ENCODE results near the gene CCNL1.
A peak's percentile ranks its signal among the peaks of the same experiment; 100 is the strongest.
"Not testable (repeated sequence)": the region's sequence is repeated elsewhere in the genome, so short reads cannot be mapped to it uniquely, and the experiment has no call there.

CCNL1 gene

DNA sequence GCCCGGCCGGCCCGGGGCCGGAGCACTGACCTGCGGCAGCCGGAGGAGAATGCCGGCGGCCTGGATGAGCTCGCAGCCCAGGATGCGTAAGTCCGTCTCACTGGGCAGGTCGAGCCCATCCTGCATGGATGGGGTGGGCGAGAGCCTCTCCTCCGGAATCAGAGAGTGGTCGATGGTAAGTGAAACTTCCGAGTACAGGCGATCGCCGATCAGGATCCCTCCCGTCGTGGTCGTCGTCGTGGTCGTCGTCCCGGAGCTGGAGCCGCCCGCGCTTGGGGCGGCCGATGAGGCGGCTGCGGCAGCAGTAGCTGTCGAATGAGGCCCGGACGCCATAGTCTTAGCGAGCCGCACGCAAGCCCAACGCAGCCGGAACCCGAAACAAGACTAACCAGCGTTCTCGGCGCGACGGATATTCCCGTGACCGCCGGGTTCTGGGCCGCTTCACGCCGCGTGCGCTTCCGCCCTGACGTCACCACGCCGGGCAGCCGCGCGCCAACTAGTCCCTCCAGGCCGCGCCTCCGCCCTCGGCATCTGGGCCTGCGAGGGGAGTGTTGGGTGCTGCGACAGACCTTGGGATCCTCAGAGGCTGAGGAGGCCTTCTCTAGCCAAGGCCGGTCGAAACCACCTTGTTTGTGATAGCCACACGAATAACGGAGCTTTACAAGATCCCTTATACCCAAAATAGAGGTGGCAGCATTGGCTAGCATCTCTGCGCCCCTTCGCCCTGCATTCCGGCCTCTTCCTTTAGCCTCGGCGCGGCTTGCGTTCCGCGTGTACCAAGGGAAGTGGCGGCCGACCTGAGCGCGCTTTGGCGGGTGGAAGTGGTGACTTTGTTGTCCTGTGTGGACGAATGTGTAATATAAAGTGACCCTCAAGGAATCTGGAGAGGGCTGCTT, at the start of gene CCNL1:
TSS of gene CCNL1 (minus strand) at position 386 of the 896 bp plus-strand sequence. CDS start at position 333, 53 bp downstream.
- peak within 1 kb of the TSS; percentile 71 for H3K4me3 ChIP-seq (ENCODE audit: low read depth, low read length)
- DNase-seq (ENCODE audit: low read depth) = peak; percentile 97

DNA sequence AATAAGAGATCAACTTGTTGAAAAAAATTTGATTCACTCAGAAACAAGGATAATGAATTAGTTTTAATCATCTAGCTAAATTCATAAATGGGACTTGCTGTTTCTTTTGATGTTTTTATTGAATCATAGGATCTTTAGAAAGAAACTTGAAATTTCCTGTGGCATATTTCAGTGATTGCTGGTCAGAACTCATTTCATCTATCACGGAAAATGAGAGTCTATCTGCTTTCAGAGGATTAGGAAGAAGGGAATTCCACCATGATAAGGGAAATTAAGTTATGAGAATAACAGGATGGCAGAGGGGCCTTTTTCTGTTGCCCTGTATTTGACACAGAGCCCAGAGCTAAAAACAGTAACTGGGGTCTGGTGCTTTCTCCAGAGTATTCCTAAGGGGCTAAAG, 44.9 kb upstream of the CCNL1 start:
- no peak for DNase-seq (ENCODE audit: low read depth)
- no peak overlapping the region for H3K4me3 ChIP-seq (ENCODE audit: low read depth, low read length)

- H3K4me3 ChIP-seq (ENCODE audit: low read depth, low read length) = no peak overlapping the region
- no peak for DNase-seq (ENCODE audit: low read depth)
Observed at GRCh38 chr3:157204431-157204830, 44.5 kb upstream of the CCNL1 start.

- no peak overlapping the region for H3K4me3 ChIP-seq (ENCODE audit: low read depth, low read length)
- DNase-seq (ENCODE audit: low read depth) = no peak
Observed at GRCh38 chr3:157201648-157202278, 41.8 kb upstream of the CCNL1 start.

DNA sequence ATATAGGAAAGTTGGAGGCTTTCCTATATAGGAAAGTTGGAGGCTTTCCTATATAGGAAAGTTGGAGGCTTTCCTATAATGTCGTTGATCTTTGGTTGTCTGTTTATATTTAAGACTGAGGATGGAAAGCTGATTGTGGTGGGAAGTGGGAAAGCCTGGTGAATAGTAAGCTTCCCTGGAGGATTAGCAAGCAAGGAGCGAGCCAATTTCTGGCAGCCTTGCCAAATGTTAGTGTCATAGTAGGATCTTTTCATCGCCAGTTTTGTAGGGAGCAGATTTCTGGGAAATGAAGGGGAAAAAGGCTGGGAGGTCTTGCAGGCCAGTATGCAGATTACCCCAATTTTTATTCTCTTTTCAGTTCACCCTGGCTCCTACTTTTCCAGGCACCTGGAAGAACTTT, 39.9 kb upstream of the CCNL1 start:
- no peak overlapping the region for H3K4me3 ChIP-seq (ENCODE audit: low read depth, low read length)
- peak; percentile 30 for DNase-seq (ENCODE audit: low read depth)

GRCh38 chr3:157195965-157196364, 36.0 kb upstream of the CCNL1 start:
- H3K4me3 ChIP-seq (ENCODE audit: low read depth, low read length) = no peak overlapping the region
- DNase-seq (ENCODE audit: low read depth) = no peak

GRCh38 chr3:157191149-157191548, 31.2 kb upstream of the CCNL1 start:
- not testable (repeated sequence) for H3K4me3 ChIP-seq (ENCODE audit: low read depth, low read length); DNase-seq (ENCODE audit: low read depth)

DNA sequence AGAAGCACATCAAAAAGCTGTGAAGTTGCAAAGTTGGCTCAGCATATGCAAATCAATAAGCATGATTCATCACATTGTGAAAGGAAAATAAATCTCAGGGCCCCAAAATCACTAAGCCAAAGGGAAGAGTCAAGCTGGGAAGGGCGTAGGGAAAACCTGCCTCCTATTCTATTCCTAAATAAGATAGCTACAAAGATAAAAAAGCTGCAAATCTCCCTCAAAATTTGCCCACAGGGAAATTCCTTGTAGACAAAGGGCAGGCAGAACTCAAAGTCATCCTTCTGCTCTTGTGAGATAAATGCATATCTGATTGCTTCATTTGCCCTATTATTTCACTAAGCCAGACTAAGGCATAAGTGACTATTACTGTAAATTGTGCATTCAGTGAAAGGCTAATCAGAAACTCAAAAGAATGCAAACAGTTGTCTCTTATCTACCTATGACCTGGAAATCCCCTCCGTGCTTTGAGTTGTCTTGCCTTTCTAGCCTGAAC, 30.5 kb upstream of the CCNL1 start:
- H3K4me3 ChIP-seq (ENCODE audit: low read depth, low read length) = no peak overlapping the region
- peak; percentile 27 for DNase-seq (ENCODE audit: low read depth)

DNA sequence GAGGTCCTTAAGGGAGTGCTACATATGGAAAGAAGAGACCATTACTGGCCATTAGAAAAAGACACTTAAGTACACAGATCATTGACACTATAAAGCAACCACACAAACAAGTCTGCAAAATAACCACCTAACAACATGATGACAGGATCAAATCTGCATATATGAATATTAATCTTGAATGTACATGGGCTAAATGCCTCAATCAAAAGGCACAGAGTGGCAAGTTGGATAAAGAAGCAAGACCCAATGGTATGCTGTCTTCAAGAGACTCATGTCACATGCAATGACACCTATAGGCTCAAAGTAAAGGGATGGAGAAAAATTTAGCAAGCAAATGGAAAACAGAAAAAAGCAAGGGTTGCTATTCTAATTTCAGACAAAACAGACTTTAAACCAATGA, 28.4 kb upstream of the CCNL1 start:
- no peak overlapping the region for H3K4me3 ChIP-seq (ENCODE audit: low read depth, low read length)

GRCh38 chr3:157182879-157183278, 22.9 kb upstream of the CCNL1 start:
- no peak for DNase-seq (ENCODE audit: low read depth)
- H3K4me3 ChIP-seq (ENCODE audit: low read depth, low read length) = no peak overlapping the region

More for the DNA sequence above, 28.4 kb upstream of the CCNL1 start:
- no peak for DNase-seq (ENCODE audit: low read depth)

DNA sequence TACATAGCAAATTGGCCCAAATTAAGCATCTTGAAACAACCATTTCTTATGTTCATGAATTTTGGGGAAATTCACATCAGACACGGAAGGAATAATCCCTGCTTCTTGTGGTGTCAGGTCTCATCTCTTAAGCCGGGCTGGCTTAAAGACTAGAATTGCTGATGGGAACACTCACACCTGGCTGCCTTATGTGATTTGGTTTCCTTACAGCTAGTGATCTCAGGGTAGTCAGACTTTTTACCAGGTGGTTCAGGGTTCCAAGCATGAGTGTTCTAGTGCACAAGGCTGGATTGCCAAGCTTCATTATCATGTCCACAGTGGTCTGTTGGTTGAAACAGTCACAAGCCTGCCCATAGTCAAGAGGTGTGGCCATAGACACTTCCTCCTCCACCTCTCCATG, 20.3 kb upstream of the CCNL1 start:
- H3K4me3 ChIP-seq (ENCODE audit: low read depth, low read length) = no peak overlapping the region
- no peak for DNase-seq (ENCODE audit: low read depth)

DNA sequence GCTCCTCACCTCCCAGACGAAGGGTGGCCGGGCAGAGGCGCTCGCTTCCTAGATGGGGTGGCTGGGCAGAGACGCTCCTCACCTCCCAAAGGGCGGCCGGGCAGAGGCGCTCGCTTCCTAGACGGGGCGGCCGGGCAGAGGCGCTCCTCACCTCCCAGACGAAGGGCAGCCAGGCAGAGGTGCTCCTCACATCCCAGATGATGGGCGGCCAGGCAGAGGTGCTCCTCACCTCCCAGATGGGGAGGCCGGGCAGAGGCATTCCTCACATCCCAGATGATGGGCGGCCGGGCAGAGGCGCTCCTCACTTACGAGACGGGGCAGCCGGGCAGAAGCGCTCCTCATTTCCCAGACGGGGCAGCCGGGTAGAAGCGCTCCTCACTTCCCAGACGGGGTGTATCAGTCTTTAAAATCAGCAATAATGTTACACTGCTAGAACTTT, 19.4 kb upstream of the CCNL1 start:
- no peak for DNase-seq (ENCODE audit: low read depth)
- H3K4me3 ChIP-seq (ENCODE audit: low read depth, low read length) = no peak overlapping the region

DNA sequence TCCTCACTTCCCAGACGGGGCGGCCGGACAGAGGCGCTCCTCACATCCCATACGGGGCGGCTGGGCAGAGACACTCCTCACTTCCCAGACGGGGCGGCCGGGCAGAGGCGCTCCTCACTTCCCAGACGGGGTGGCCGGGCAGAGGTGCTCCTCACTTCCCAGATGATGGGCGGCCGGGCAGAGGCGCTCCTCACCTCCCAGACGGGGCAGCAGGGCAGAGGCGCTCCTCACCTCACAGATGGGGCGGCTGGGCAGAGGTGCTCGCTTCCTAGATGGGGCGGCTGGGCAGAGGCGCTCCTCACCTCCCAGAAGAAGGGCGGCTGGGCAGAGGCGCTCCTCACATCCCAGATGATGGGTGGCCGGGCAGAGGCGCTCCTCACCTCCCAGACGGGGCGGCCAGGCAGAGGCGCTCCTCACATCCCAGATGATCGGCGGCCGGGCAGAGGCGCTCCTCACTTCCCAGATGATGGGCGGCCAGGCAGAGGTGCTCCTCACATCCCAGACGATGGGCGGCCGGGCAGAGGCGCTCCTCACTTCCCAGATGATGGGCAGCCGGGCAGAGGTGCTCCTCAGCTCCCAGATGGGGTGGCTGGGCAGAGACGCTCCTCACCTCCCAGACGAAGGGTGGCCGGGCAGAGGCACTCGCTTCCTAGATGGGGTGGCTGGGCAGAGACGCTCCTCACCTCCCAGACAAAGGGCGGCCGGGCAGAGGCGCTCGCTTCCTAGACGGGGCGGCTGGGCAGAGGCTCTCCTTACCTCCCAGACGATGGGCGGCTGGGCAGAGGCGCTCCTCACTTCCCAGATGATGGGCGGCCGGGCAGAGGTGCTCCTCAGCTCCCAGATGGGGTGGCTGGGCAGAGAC, 18.8 kb upstream of the CCNL1 start:
- DNase-seq (ENCODE audit: low read depth); H3K4me3 ChIP-seq (ENCODE audit: low read depth, low read length): not testable (repeated sequence)

GRCh38 chr3:157177801-157178453, 18.0 kb upstream of the CCNL1 start:
- DNase-seq (ENCODE audit: low read depth); H3K4me3 ChIP-seq (ENCODE audit: low read depth, low read length): not testable (repeated sequence)

DNA sequence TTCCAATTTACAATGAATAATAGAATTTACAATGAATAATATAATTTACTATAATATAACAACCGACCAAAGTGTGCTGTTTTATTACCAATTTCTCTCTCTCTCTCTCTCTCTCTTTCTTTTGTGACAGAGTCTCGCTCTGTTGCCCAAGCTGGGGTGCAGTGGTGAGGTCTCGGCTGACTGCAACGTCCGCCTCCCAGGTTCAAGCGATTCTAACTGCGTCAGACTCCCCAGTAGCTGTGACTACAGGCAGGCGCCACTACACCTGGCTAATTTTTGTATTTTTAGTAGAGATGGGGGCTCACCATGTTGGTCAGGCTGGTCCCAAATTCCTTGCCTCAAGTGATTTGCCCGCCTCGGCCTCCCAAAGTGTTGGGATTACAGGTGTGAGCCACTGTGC, 17.0 kb upstream of the CCNL1 start:
- no peak overlapping the region for H3K4me3 ChIP-seq (ENCODE audit: low read depth, low read length)
- DNase-seq (ENCODE audit: low read depth) = no peak

DNA sequence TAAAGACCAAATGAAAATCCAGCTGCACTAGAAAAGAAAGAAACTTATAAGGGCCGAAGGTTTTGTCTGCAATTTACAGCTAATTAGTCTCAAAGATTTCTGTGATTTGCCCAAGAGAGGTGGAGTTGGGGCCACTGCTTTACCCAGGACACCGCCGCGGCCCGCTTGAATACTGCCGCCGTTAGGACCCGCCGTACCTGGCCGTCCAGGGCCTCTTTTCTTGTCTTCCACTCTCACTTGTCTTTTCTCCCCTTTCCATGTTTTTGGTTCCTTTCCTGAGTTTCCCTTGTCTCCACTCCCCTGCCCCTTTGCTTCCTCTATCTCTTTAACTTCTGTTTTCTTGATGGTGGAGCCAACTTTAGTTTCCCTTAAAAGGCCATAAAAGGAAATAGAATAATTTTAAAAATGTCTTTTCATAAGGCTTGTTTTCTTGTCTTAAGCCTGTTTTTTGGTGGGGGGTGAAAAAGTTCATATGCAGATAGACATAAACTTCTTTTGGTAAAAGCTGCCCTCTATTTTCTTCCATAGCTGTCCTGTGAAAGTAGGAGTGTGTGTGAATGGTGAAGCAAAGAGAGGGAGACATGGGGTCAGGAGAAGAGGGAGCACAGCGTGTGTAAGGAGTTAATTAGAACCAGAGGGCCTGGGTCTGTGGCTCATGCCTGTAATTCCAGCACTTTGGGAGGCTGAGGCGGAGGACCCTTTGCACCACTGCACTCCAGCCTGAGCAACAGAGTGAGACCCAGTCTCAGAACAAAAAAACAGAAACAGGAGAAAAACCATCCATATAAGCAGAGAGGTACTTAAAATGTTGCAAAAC, 16.0 kb upstream of the CCNL1 start:
- peak overlapping the region; percentile 70 for H3K4me3 ChIP-seq (ENCODE audit: low read depth, low read length)
- no peak for DNase-seq (ENCODE audit: low read depth)

DNA sequence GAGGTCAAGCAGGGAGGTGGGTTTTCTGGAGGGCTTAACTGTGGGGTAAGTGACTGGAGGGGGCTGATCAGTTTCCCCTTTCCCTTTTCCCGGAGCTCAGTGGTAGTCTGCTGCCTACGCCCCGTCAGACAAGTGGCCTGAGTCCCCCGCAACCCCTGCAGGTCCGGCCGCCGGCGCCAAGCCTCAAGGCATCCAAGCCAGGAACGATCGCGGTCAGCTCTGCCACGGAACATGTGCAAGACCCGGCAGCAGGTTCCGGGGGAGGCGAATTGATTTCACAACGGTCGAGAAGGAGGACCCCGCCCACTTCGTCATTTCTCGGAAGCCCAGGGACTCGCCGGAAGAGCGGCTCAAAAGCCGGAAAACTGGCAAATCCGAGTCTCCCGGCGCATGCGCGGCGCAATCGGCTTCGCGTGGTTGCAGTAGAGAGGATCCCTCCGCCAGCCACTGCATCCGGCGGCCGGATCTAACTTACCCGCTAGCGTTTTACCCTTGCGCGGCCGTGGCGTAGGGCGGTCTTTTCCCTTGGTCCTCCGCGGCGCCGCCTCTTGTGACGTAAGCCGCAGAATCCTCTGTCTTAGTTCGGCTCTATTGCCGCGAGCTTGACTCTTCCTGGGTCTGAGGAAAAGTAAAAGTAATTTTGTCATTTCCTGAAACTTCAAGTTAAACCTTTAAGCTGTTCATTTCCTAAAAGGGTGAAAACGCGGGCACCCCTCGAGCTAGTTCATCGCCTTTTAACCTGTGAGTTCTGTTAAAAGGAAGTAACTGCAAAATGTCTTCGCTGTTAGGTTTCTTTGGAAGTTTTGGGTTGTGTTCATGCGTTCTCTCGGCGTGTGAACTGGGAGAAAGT, 14.9 kb upstream of the CCNL1 start:
- DNase-seq (ENCODE audit: low read depth) = peak; percentile 100
- H3K4me3 ChIP-seq (ENCODE audit: low read depth, low read length) = peak overlapping the region; percentile 70

DNA sequence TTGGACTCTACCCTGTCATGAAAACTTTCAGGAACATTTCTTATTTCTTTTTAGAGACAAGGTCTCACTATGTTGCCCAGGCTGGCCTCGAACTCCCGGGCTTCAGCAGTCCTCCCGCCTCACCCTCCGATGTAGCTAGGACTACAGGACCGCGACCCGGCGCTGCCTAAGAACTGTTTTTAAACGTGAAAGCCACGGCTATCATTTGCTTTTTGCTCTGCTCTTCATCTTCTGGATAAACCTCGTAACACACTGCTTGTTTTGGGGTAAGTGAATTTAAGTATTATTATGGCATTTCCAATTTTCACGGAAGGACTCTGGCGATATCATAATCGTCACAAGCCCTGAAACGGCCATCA, 14.3 kb upstream of the CCNL1 start:
- H3K4me3 ChIP-seq (ENCODE audit: low read depth, low read length) = peak overlapping the region; percentile 54
- no peak for DNase-seq (ENCODE audit: low read depth)
